ENCODE data around the gene KRTAP10-5. TPM values are rescaled to one million over a fixed set of nuclear protein-coding genes. Genes with fewer than 3 reads are reported as not detected.

Gene KRTAP10-5
- total and polyA plus RNA-seq, 10 donors = not detected

- intact Hi-C loops (cut with DNase I; ENCODE audit: low total_unique reads) = no loop called here
- TF ChIP-seq POLR2A (IDR thresholded peaks at IDR 0.05) (no peak), POLR2AphosphoS5 (IDR thresholded peaks at IDR 0.05) (no peak), CTCF (IDR thresholded peaks at IDR 0.05 in 8 of 11, conservative IDR thresholded peaks at IDR 0.05 in 3 of 11) (no peak)
- Histone ChIP-seq H3K36me3 (no peaks in the 10 kb centered on the region), H3K4me1 (peaks cover 0 to 14% (median 0%) of the 10 kb centered on the region in 6 donors), H3K9me3 (peaks cover 1 to 29% (median 10%) of the 10 kb centered on the region in 8 donors), H3K27ac (no peak overlapping the region), H3K4me3 (no peak overlapping the region), H3K27me3 (replicated peaks in 1 of 7) (peaks cover 0 to 30% (median 0%) of the 10 kb centered on the region in 7 donors)
- WGBS, 5 donors = 55 to 65% (median 62%) methylated on average over 26 to 30 of the region's 30 CpGs
- DNase-seq = peak; percentile 65
Measured at GRCh38 chr21:44557491-44558328, 22.7 kb downstream of the KRTAP10-5 start.

- no peak overlapping the region for H3K4me3 ChIP-seq
- DNase-seq = no peak
- peaks cover 0 to 39% (median 0%) of the 10 kb centered on the region in 7 donors for H3K27me3 ChIP-seq (replicated peaks in 1 of 7)
- no peak overlapping the region for H3K27ac ChIP-seq
- H3K36me3 ChIP-seq = no peaks in the 10 kb centered on the region
- 57 to 66% (median 63%) methylated on average over 9 of the region's 9 CpGs for WGBS, 5 donors
- peaks cover 0 to 20% (median 1%) of the 10 kb centered on the region in 8 donors for H3K9me3 ChIP-seq
- peaks cover 0 to 14% (median 0%) of the 10 kb centered on the region in 6 donors for H3K4me1 ChIP-seq
- intact Hi-C loops (cut with DNase I; ENCODE audit: low total_unique reads) = no loop called here
- TF ChIP-seq CTCF (IDR thresholded peaks at IDR 0.05 in 8 of 11, conservative IDR thresholded peaks at IDR 0.05 in 3 of 11) = no peak
- no peak for TF ChIP-seq POLR2AphosphoS5 (IDR thresholded peaks at IDR 0.05)
- TF ChIP-seq POLR2A (IDR thresholded peaks at IDR 0.05) = no peak
Measured at GRCh38 chr21:44556879-44557278, 23.5 kb downstream of the KRTAP10-5 start.

- TF ChIP-seq POLR2A (IDR thresholded peaks at IDR 0.05) = no peak
- TF ChIP-seq CTCF (IDR thresholded peaks at IDR 0.05 in 8 of 11, conservative IDR thresholded peaks at IDR 0.05 in 3 of 11) = no peak
- TF ChIP-seq POLR2AphosphoS5 (IDR thresholded peaks at IDR 0.05) = no peak
- intact Hi-C loops (cut with DNase I; ENCODE audit: low total_unique reads) = no loop called here
- H3K27ac ChIP-seq = no peak overlapping the region
- no peak overlapping the region for H3K4me3 ChIP-seq
- peaks cover 0 to 54% (median 2%) of the 10 kb centered on the region in 7 donors for H3K27me3 ChIP-seq (replicated peaks in 1 of 7)
- H3K9me3 ChIP-seq = peaks cover 0 to 17% (median 0%) of the 10 kb centered on the region in 8 donors
- peak; percentile 63 for DNase-seq
- peaks cover 0 to 14% (median 0%) of the 10 kb centered on the region in 6 donors for H3K4me1 ChIP-seq
- 80 to 83% (median 81%) methylated on average over 12 to 13 of the region's 13 CpGs for WGBS, 5 donors
- no peaks in the 10 kb centered on the region for H3K36me3 ChIP-seq
Measured at GRCh38 chr21:44555200-44555875, 25.1 kb downstream of the KRTAP10-5 start.

GRCh38 chr21:44552681-44553080, 27.7 kb downstream of the KRTAP10-5 start:
- intact Hi-C loops (cut with DNase I; ENCODE audit: low total_unique reads) = no loop called here
- TF ChIP-seq POLR2AphosphoS5 (IDR thresholded peaks at IDR 0.05) (no peak), POLR2A (IDR thresholded peaks at IDR 0.05) (no peak), CTCF (IDR thresholded peaks at IDR 0.05 in 8 of 11, conservative IDR thresholded peaks at IDR 0.05 in 3 of 11) (no peak)
- DNase-seq = no peak
- H3K4me1 ChIP-seq = peaks cover 0 to 13% (median 2%) of the 10 kb centered on the region in 6 donors
- 75 to 85% (median 83%) methylated on average over 11 to 13 of the region's 13 CpGs for WGBS, 5 donors
- H3K27ac ChIP-seq = no peak overlapping the region
- H3K9me3 ChIP-seq = peaks cover 0 to 10% (median under 1%) of the 10 kb centered on the region in 8 donors
- no peak overlapping the region for H3K4me3 ChIP-seq
- H3K27me3 ChIP-seq (replicated peaks in 1 of 7) = peaks cover 0 to 75% (median 6%) of the 10 kb centered on the region in 7 donors
- H3K36me3 ChIP-seq = no peaks in the 10 kb centered on the region
